HG03175 (cell line): ENCODE data around the gene MIEN1.
"Not testable (repeated sequence)": the region's sequence is repeated elsewhere in the genome, so short reads cannot be mapped to it uniquely, and the experiment has no call there.

Experiments used
- ATAC-seq: cut with Tn5 transposase; IDR thresholded peaks from one replicate; pipeline ENCODE4 v1.9.1; 2021; ENCODE audit warnings: mild to moderate bottlenecking, moderate library complexity; ENCODE audit not compliant: unreplicated experiment

The MIEN1 gene, protein sequence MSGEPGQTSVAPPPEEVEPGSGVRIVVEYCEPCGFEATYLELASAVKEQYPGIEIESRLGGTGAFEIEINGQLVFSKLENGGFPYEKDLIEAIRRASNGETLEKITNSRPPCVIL

GRCh38 chr17:39730095-39730921 lies at the start of gene MIEN1:
Gene MIEN1 (minus strand): TSS chr17:39730532. CDS start chr17:39730495, 37 bp downstream.
- peak; percentile 89 for ATAC-seq

GRCh38 chr17:39777534-39778365 lies 47.4 kb upstream of the MIEN1 start:
- ATAC-seq, result peak; percentile 60

DNA sequence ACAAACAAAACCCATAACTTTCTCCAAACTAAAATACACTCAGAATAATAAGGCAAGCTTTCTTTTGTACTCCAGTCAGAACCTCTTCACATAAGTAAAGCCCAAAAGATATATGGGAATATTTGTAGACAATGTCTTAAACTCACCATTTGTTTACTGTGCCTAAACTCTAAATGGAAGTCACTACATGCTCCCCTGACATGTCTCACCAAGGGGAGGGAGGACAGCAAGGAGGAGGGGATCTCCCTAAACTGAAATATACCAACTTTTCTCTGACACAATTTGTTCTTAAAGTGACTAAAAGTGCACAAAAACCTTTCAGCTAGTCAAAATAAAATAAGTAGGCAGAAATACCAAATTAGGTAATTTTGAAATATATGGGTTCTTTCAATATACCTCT lies 45.9 kb upstream of the MIEN1 start:
- ATAC-seq, result no peak

DNA sequence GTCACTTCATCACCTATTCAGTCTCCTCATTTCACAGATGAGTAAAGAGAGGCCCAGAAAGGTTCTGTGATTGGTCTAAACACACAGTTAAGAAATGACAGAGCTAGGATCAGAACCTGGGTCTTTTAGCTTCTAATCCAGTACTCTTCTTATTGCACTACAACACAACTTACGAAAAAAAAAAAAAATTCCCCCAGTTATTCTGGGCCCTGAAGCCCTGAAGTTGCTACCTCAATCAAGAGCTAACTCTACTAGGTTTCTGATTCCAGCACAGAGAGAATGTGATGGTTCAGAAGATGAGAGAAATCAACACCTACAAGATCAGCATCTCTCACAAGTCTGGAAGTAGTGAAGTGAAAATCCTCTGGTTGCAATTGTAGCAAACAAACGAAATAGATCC lies 44.7 kb upstream of the MIEN1 start:
- ATAC-seq, result no peak

DNA sequence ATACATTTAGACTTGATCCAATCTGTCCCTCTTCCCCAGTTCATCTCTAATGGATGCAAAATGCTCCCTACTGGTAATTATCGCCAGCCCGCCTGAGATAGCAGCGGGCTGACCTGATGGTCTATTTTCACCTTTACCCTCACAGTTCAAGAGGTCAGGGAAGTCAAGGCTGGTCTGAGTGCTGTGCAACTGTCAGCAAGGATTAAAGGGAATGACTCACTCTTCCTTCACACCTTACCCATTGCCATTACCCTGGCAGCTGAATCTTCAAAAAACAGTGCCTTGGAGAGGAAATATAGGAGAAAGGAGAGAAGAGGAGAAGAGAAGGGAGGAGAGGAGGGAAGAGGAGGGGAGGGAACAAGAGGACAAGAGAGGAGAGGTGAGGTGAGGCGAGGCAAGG lies 43.7 kb upstream of the MIEN1 start:
- ATAC-seq, result no peak

- no peak for ATAC-seq
Measured at GRCh38 chr17:39772987-39773934, 42.9 kb upstream of the MIEN1 start.

GRCh38 chr17:39772415-39772814 lies 42.1 kb upstream of the MIEN1 start:
- ATAC-seq, result no peak

DNA sequence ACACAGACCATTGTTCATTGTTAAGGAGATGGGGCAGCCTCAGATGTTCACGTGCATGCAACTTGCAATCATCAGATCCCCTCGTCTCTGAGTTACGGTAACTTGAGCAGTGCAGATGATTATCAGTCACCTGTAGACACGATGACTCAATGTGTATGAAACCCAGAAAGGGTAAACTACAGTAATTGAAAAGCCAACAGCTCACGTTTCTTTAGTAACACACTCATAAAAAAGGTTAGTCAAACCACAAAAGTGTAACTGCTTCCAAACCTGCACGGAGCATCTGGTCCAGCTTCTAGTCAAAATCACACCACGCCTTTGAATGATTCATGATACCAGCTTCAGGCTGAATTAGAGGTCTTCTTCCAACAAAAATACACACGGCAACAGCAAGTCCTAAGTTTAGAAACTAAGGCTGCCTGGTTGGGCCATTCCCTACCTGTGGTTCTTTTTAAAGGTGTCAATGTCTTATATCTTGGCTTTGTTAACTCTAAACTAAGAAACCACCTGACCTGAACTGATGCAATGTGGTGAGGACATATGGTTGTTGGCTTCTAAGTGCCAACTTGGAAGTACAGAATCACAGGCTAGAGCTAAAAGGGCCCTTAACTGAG lies 39.7 kb upstream of the MIEN1 start:
- peak; percentile 54 for ATAC-seq

GRCh38 chr17:39767147-39767546 lies 36.8 kb upstream of the MIEN1 start:
- no peak for ATAC-seq

GRCh38 chr17:39765766-39766165 lies 35.4 kb upstream of the MIEN1 start:
- no peak for ATAC-seq

GRCh38 chr17:39765175-39765574 lies 34.8 kb upstream of the MIEN1 start:
- ATAC-seq, result no peak

DNA sequence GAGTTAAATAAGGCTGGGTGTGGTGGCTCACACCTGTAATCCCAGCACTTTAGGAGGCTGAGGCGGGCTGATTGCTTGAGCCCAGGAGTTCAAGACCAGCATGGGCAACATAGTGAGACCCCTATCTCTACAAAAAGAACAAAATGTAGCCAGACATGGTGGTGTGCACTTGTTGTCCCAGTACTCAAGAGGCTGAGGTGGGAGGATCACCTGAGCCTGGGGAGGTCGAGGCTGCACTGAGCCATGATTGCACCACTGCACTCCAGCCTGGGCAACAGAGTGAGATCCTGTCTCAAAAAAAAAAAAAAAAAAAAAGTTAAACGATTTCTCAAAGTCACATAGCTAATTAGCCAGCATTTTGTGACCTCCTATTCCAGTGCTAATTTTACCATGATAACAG lies 33.8 kb upstream of the MIEN1 start:
- ATAC-seq, result not testable (repeated sequence)

GRCh38 chr17:39763051-39763820 lies 32.9 kb upstream of the MIEN1 start:
- no peak for ATAC-seq

DNA sequence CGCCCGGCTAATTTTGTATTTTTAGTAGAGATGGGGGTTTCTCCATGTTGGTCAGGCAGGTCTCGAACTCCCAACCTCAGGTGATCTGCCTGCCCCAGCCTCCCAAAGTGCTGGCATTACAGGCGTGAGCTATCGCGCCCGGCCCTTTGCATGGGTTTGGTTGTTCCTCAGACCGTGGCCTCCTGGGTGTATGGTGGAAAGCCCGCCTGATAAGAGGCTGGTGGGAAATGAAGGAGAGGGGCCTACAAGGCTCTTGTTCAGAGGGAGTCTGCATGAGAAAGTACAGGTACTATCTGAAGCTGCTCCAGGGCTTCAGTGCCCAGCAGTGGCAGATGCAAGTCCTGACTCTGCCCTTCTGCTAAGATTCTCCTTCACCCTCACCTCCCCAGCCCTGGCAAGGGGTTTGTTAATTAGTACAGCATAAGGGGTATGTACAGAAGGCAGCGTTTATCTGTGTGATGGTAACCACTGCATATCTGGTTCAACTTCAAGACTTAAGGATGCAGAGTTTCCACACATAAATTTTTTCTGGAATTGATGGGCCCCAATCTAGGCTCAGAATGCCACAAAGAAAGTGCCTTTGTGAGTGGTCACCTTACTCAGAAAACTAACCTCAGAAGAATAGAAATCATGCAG lies 31.6 kb upstream of the MIEN1 start:
- ATAC-seq, result no peak

- ATAC-seq, result no peak
Measured at GRCh38 chr17:39759204-39759603, 28.9 kb upstream of the MIEN1 start.

- ATAC-seq, result no peak
Measured at GRCh38 chr17:39757931-39758873, 27.9 kb upstream of the MIEN1 start.

DNA sequence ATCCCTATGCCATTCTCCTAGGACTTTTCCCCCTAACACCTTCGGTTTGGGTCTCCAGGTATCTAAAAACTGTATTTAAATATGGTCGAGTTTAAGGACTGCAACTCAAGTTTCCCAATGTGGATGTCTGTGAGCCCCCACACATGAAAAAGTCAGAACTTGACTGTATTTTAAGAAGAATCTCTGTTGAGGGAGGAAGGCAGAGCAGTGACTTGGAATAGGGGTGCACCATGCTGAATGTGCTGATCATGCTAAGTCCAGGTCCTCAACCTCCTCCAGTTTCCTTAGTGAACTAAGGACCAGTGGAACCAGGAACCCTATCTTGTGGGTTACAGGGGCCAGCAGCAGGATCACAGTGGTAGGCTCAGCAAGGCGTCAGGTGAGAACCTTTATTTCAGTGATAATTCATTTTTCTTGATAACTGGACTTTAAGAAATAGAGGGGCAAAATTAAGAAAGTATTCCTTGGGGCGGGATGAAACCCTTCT lies 26.9 kb upstream of the MIEN1 start:
- no peak for ATAC-seq
